HEK293 (cell line): ENCODE results near the gene AZGP1.

ENCODE experiments used
- SCRT1 ChIP-seq: fragments of 450-650 bp; formaldehyde crosslinking; IDR thresholded peaks from 2 replicates; pipeline ENCODE4 v1.5.1; 2016; ENCODE audit warnings: missing biosample characterization, missing genetic modification characterization, borderline replicate concordance
- SP2 ChIP-seq: fragments of 450-650 bp; formaldehyde crosslinking; IDR thresholded peaks from 2 replicates; pipeline ENCODE4 v1.5.1; 2016; ENCODE audit warnings: missing biosample characterization, missing genetic modification characterization
- YY1 ChIP-seq: fragments of 450-650 bp; formaldehyde crosslinking; IDR thresholded peaks from 2 replicates; pipeline ENCODE4 v1.5.1; 2018; ENCODE audit warnings: missing biosample characterization, missing genetic modification characterization
- ZBTB1 ChIP-seq: fragments of 450-650 bp; formaldehyde crosslinking; IDR thresholded peaks from 2 replicates; pipeline ENCODE4 v1.5.1; 2016; ENCODE audit warnings: missing biosample characterization, missing genetic modification characterization
- ZBTB20 ChIP-seq: fragments of 450-650 bp; formaldehyde crosslinking; IDR thresholded peaks from 2 replicates; pipeline ENCODE4 v1.5.1; 2016; ENCODE audit warnings: missing biosample characterization, missing genetic modification characterization
- ZFHX2 ChIP-seq: fragments of 450-650 bp; formaldehyde crosslinking; conservative IDR thresholded peaks from 2 replicates; pipeline ENCODE4 v1.5.1; 2016; ENCODE audit warnings: missing biosample characterization, missing genetic modification characterization
- ZNF10 ChIP-seq: fragments of 450-650 bp; formaldehyde crosslinking; IDR thresholded peaks from 2 replicates; pipeline ENCODE4 v1.5.1; 2017; ENCODE audit warnings: missing biosample characterization, missing genetic modification characterization
- ZNF112 ChIP-seq: fragments of 450-650 bp; formaldehyde crosslinking; IDR thresholded peaks from 2 replicates; pipeline ENCODE4 v1.5.0; 2017; ENCODE audit warnings: missing biosample characterization, missing genetic modification characterization
- ZNF121 ChIP-seq: fragments of 450-650 bp; formaldehyde crosslinking; IDR thresholded peaks from 2 replicates; pipeline ENCODE4 v1.5.1; 2016; ENCODE audit warnings: missing biosample characterization, missing genetic modification characterization
- ZNF133 ChIP-seq: fragments of 450-650 bp; formaldehyde crosslinking; IDR thresholded peaks from 2 replicates; pipeline ENCODE4 v1.5.1; 2016; ENCODE audit warnings: missing biosample characterization, missing genetic modification characterization
- ZNF146 ChIP-seq: fragments of 450-650 bp; formaldehyde crosslinking; IDR thresholded peaks from 2 replicates; pipeline ENCODE4 v1.5.1; 2016; ENCODE audit warnings: missing biosample characterization, missing genetic modification characterization
- ZNF19 ChIP-seq: fragments of 450-650 bp; formaldehyde crosslinking; IDR thresholded peaks from 2 replicates; pipeline ENCODE4; 2016; ENCODE audit warnings: missing biosample characterization, missing genetic modification characterization, low read depth
- ZNF211 ChIP-seq: fragments of 450-650 bp; formaldehyde crosslinking; IDR thresholded peaks from 2 replicates; pipeline ENCODE4 v1.5.1; 2016; ENCODE audit warnings: low read depth, missing biosample characterization, missing genetic modification characterization
- ZNF366 ChIP-seq: fragments of 450-650 bp; formaldehyde crosslinking; conservative IDR thresholded peaks from 2 replicates; pipeline ENCODE4 v1.5.1; 2016; ENCODE audit warnings: missing biosample characterization, missing genetic modification characterization
- ZNF37A ChIP-seq: fragments of 450-650 bp; IDR thresholded peaks from 2 replicates; pipeline ENCODE4 v1.5.1; 2018; ENCODE audit warnings: missing biosample characterization, missing genetic modification characterization
- ZNF510 ChIP-seq: fragments of 450-650 bp; formaldehyde crosslinking; IDR thresholded peaks from 2 replicates; pipeline ENCODE4 v1.5.1; 2018; ENCODE audit warnings: mild to moderate bottlenecking, missing genetic modification characterization, missing biosample characterization; ENCODE audit not compliant: insufficient replicate concordance
- ZNF529 ChIP-seq: fragments of 450-650 bp; formaldehyde crosslinking; IDR thresholded peaks from 2 replicates; pipeline ENCODE4 v1.5.1; 2017; ENCODE audit warnings: missing genetic modification characterization, missing biosample characterization; ENCODE audit not compliant: insufficient replicate concordance
- ZNF560 ChIP-seq: fragments of 450-650 bp; formaldehyde crosslinking; IDR thresholded peaks from 2 replicates; pipeline ENCODE4 v1.5.1; 2017; ENCODE audit warnings: missing biosample characterization, missing genetic modification characterization, borderline replicate concordance
- ZNF585B ChIP-seq: fragments of 450-650 bp; formaldehyde crosslinking; IDR thresholded peaks from 2 replicates; pipeline ENCODE4 v1.5.1; 2016; ENCODE audit warnings: missing biosample characterization, missing genetic modification characterization
- ZNF596 ChIP-seq: fragments of 450-650 bp; IDR thresholded peaks from 2 replicates; pipeline ENCODE4 v1.5.0; 2018; ENCODE audit warnings: missing biosample characterization, mild to moderate bottlenecking, missing genetic modification characterization, moderate library complexity
- ZNF621 ChIP-seq: fragments of 450-650 bp; formaldehyde crosslinking; IDR thresholded peaks from 2 replicates; pipeline ENCODE4 v1.5.1; 2017; ENCODE audit warnings: missing biosample characterization, missing genetic modification characterization
- ZNF707 ChIP-seq: fragments of 450-650 bp; formaldehyde crosslinking; IDR thresholded peaks from 2 replicates; pipeline ENCODE4 v1.5.1; 2016; ENCODE audit warnings: missing biosample characterization, missing genetic modification characterization
- ZNF76 ChIP-seq: fragments of 450-650 bp; formaldehyde crosslinking; IDR thresholded peaks from 2 replicates; pipeline ENCODE4; 2016; ENCODE audit warnings: low read depth, missing biosample characterization, missing genetic modification characterization, borderline replicate concordance
- ZNF785 ChIP-seq: fragments of 450-650 bp; formaldehyde crosslinking; IDR thresholded peaks from 2 replicates; pipeline ENCODE4 v1.5.1; 2016; ENCODE audit warnings: missing biosample characterization, missing genetic modification characterization
- ZNF843 ChIP-seq: fragments of 450-650 bp; formaldehyde crosslinking; IDR thresholded peaks from 2 replicates; pipeline ENCODE4 v1.5.1; 2016; ENCODE audit warnings: missing biosample characterization, missing genetic modification characterization
- ZXDB ChIP-seq: fragments of 450-650 bp; formaldehyde crosslinking; IDR thresholded peaks from 2 replicates; pipeline ENCODE4 v1.5.1; 2016; ENCODE audit warnings: missing biosample characterization, missing genetic modification characterization
- TF ChIP-seq, protein P1 (sequence below): fragments of 450-650 bp; formaldehyde crosslinking; IDR thresholded peaks from 2 replicates; pipeline ENCODE4 v1.5.1; 2017; ENCODE audit warnings: missing biosample characterization, missing genetic modification characterization
- TF ChIP-seq, protein P2 (sequence below): fragments of 450-650 bp; formaldehyde crosslinking; conservative IDR thresholded peaks from 2 replicates; pipeline ENCODE4 v1.5.1; 2016; ENCODE audit warnings: low read depth, missing biosample characterization, missing genetic modification characterization
- TF ChIP-seq, protein P3 (sequence below): fragments of 450-650 bp; formaldehyde crosslinking; IDR thresholded peaks from 2 replicates; pipeline ENCODE4 v1.5.1; 2016; ENCODE audit warnings: missing biosample characterization, missing genetic modification characterization, low read depth
- TF ChIP-seq, protein P4 (sequence below): fragments of 450-650 bp; formaldehyde crosslinking; IDR thresholded peaks from 2 replicates; pipeline ENCODE4 v1.5.1; 2016; ENCODE audit warnings: missing biosample characterization, missing genetic modification characterization

AZGP1 gene

DNA sequence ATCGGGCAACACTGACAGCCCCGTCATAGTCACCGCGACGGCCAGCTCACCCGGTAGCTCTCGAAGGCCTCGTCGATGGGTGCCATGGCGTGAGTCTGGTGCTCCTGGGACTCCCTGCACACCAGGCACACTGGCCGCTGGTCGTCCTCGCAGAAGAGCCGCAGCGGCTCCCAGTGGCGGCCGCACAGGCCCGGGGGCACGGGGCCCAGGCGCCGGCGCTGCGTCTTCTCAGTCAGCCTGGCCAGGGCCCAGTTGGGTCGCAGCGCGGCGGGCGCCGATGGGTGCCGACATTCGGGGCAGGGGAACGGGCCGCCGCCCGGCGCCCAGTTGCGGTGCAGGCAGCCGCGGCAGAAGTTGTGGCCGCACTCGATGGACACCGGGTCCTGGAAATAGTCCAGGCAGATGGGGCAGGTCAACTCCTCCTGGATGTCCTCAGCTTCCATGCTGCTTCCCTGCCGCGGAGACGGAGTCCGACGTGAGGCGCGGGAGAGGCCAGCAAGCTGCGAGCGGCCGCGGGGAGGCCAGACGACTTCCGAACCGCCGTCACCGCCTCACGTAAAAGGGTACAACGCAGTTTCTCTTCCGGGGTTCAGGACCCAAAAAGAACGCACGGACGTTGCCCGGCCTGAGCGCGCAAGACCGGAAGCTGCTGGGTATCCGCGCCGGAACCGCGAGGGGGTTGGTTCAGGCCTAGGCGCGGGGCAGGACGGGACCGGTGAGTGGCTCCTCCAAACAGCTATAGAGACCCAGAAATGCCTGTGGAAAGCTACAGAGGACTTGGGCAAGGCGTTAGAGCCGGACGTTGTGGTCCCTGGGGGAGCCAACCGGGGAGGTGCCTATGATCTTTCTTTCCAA, 56.6 kb downstream of the AZGP1 start, which contains the start of gene TRIM4 (continued):
- TF ChIP-seq, protein P1, sequence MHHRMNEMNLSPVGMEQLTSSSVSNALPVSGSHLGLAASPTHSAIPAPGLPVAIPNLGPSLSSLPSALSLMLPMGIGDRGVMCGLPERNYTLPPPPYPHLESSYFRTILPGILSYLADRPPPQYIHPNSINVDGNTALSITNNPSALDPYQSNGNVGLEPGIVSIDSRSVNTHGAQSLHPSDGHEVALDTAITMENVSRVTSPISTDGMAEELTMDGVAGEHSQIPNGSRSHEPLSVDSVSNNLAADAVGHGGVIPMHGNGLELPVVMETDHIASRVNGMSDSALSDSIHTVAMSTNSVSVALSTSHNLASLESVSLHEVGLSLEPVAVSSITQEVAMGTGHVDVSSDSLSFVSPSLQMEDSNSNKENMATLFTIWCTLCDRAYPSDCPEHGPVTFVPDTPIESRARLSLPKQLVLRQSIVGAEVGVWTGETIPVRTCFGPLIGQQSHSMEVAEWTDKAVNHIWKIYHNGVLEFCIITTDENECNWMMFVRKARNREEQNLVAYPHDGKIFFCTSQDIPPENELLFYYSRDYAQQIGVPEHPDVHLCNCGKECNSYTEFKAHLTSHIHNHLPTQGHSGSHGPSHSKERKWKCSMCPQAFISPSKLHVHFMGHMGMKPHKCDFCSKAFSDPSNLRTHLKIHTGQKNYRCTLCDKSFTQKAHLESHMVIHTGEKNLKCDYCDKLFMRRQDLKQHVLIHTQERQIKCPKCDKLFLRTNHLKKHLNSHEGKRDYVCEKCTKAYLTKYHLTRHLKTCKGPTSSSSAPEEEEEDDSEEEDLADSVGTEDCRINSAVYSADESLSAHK (tag by site-specific recombination), result no peak
- TF ChIP-seq ZNF621 (tag by site-specific recombination) (no peak), ZBTB20 (peak; percentile 72; the same call in 1 of the 2 replicates), ZFHX2 (tag by site-specific recombination) (no peak), ZNF596 (0 out of 2 replicates have a peak, but pooled peaks have one; percentile 20), ZNF785 (no peak), ZNF37A (no peak), ZBTB1 (tag by site-specific recombination) (no peak), ZNF211 (tag by site-specific recombination) (no peak), ZNF19 (tag by site-specific recombination) (no peak), ZNF560 (no peak), ZNF843 (peak; percentile 48; the same call in 1 of the 2 replicates), ZNF366 (tag by site-specific recombination) (no peak), ZNF112 (tag by site-specific recombination) (no peak), ZNF133 (tag by site-specific recombination) (no peak), SCRT1 (tag by site-specific recombination) (no peak), ZNF10 (tag by site-specific recombination) (peak; percentile 35; the same call in 1 of the 2 replicates), ZNF121 (tag by site-specific recombination) (no peak; the same call in 1 of the 2 replicates), YY1 (tag by site-specific recombination) (no peak), SP2 (tag by site-specific recombination) (peak; percentile 81), ZNF707 (tag by site-specific recombination) (no peak), ZXDB (tag by site-specific recombination) (peak; percentile 78), ZNF510 (tag by site-specific recombination) (no peak), ZNF585B (tag by site-specific recombination) (no peak), ZNF76 (tag by site-specific recombination) (peak; percentile 89), ZNF146 (tag by site-specific recombination) (no peak), ZNF529 (tag by site-specific recombination) (no peak)
- TF ChIP-seq, protein P2, sequence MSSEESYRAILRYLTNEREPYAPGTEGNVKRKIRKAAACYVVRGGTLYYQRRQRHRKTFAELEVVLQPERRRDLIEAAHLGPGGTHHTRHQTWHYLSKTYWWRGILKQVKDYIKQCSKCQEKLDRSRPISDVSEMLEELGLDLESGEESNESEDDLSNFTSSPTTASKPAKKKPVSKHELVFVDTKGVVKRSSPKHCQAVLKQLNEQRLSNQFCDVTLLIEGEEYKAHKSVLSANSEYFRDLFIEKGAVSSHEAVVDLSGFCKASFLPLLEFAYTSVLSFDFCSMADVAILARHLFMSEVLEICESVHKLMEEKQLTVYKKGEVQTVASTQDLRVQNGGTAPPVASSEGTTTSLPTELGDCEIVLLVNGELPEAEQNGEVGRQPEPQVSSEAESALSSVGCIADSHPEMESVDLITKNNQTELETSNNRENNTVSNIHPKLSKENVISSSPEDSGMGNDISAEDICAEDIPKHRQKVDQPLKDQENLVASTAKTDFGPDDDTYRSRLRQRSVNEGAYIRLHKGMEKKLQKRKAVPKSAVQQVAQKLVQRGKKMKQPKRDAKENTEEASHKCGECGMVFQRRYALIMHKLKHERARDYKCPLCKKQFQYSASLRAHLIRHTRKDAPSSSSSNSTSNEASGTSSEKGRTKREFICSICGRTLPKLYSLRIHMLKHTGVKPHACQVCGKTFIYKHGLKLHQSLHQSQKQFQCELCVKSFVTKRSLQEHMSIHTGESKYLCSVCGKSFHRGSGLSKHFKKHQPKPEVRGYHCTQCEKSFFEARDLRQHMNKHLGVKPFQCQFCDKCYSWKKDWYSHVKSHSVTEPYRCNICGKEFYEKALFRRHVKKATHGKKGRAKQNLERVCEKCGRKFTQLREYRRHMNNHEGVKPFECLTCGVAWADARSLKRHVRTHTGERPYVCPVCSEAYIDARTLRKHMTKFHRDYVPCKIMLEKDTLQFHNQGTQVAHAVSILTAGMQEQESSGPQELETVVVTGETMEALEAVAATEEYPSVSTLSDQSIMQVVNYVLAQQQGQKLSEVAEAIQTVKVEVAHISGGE, result peak; percentile 98
- TF ChIP-seq, protein P3, sequence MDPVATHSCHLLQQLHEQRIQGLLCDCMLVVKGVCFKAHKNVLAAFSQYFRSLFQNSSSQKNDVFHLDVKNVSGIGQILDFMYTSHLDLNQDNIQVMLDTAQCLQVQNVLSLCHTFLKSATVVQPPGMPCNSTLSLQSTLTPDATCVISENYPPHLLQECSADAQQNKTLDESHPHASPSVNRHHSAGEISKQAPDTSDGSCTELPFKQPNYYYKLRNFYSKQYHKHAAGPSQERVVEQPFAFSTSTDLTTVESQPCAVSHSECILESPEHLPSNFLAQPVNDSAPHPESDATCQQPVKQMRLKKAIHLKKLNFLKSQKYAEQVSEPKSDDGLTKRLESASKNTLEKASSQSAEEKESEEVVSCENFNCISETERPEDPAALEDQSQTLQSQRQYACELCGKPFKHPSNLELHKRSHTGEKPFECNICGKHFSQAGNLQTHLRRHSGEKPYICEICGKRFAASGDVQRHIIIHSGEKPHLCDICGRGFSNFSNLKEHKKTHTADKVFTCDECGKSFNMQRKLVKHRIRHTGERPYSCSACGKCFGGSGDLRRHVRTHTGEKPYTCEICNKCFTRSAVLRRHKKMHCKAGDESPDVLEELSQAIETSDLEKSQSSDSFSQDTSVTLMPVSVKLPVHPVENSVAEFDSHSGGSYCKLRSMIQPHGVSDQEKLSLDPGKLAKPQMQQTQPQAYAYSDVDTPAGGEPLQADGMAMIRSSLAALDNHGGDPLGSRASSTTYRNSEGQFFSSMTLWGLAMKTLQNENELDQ (tag by site-specific recombination), result no peak
- TF ChIP-seq, protein P4, sequence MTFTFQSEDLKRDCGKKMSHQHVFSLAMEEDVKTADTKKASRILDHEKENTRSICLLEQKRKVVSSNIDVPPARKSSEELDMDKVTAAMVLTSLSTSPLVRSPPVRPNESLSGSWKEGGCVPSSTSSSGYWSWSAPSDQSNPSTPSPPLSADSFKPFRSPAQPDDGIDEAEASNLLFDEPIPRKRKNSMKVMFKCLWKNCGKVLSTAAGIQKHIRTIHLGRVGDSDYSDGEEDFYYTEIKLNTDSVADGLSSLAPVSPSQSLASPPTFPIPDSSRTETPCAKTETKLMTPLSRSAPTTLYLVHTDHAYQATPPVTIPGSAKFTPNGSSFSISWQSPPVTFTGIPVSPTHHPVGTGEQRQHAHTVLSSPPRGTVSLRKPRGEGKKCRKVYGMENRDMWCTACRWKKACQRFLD (tag by site-specific recombination), result no peak
